PFSK-1 (cell line): Measurements from ENCODE around the gene TSSK6.

Source experiments
- POLR2AphosphoS5 ChIP-seq: IDR thresholded peaks from 2 replicates; pipeline ENCODE4 v1.6.1; 2012; ENCODE audit warnings: low read depth, mild to moderate bottlenecking, control low read depth, low read length, moderate library complexity
- TAF1 ChIP-seq: IDR thresholded peaks from 2 replicates; pipeline ENCODE4 v1.6.1; 2012; ENCODE audit warnings: low read length, control low read depth, borderline replicate concordance; ENCODE audit not compliant: insufficient read depth

DNA sequence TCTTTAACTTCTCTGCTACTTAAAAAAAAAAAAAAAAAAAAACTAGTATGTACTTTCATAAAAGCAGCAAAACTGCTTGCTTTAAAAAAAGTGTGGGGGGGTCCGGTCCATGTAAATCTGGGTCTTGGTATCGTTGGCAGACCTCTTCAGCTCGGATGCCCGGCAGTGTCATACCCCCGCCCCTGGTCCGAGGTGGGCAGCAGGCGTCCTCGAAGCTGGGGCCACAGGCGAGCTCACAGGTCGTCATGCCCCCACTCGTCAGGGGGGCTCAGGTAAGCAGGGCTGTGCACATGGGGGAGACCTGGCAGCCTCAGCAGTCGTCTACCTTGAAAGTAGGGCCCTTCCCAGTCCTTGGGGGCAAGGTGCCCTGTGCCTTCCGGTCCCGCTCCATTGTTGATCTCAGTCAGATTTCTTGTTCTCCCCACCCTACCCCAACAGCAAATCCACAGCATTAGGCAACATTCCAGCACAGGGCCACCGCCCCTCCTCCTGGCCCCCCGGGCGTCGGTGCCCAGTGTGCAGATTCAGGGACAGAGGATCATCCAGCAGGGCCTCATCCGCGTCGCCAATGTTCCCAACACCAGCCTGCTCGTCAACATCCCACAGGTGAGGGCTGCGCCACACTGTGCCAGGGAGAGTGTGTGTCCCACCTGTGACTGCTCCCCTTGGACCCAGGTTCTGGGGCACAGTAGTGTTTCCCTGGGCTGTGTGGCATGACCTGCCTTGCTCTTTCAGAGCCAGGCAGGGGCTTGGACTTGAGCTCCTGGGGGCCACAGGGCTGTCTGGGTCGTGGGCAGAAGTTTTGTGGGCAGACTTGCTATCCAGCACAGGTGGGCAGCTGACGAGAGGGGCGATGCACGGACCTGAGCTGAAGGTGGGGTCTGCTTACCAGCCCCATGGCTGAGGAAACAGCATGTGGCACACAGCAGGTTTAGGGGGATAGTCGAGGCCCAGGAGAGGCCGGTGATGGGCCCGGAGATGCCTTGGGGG is 19.4 kb downstream of the TSSK6 start:
- no peak for TF ChIP-seq POLR2AphosphoS5
- TF ChIP-seq TAF1: no peak
